Gastrocnemius medialis (tissue), 4 donors: Measurements from ENCODE around the gene SEC11A. TPM values are rescaled to one million over a fixed set of nuclear protein-coding genes. Genes with fewer than 3 reads are reported as not detected.

Experiments used
- ATAC-seq, 2 donors: fragments of 150-250 bp; one replicate each; pipeline ENCODE4 v1.9.1; 2016
- DNase-seq, 2 donors: peaks; one replicate each; pipeline ENCODE4 v3.0.0-alpha.2; 2019
- H3K27ac ChIP-seq, 4 donors: fragments of 200-600 bp; sonication (generic); 1 replicate in 1 of 4; 2 replicates in 3 of 4; pipeline ENCODE4 v1.5.1; 2016 to 2018; ENCODE audit warnings: mild to moderate bottlenecking in 2 of 4, moderate library complexity in 1 of 4
- H3K27me3 ChIP-seq, 3 donors: fragments of 200-600 bp; sonication (generic) in 2 of 3; 1 replicate in 1 of 3; 2 replicates in 2 of 3; pipeline versions ENCODE4 v1.5.1 to v1.6.0; 2016 to 2019; ENCODE audit warnings: mild to moderate bottlenecking in 1 of 3, moderate library complexity in 1 of 3
- H3K36me3 ChIP-seq, 2 donors: fragments of 200-600 bp; sonication (generic) in 1 of 2; one replicate each; pipeline ENCODE4 v1.5.1; 2017 to 2018
- H3K4me1 ChIP-seq, 2 donors: fragments of 200-600 bp; sonication (generic) in 1 of 2; one replicate each; pipeline ENCODE4 v1.5.1; 2016 to 2017; ENCODE audit warnings: mild to moderate bottlenecking in 2 of 2
- H3K4me3 ChIP-seq, 4 donors: fragments of 200-600 bp; sonication (generic) in 3 of 4; 1 replicate in 1 of 4; 2 replicates in 3 of 4; pipeline ENCODE4 v1.5.1; 2016 to 2019; ENCODE audit warnings: mild to moderate bottlenecking in 2 of 4
- H3K9me3 ChIP-seq, 3 donors: fragments of 200-600 bp; sonication (generic) in 2 of 3; 1 replicate in 1 of 3; 2 replicates in 2 of 3; pipeline ENCODE4 v1.5.1; 2016 to 2019
- POLR2A ChIP-seq, 2 donors: fragments of 450-650 bp; IDR thresholded peaks; one replicate each; pipeline ENCODE4 v1.6.1; 2017; ENCODE audit warnings: antibody characterized with exemption in 2 of 2, mild to moderate bottlenecking in 2 of 2, moderate library complexity in 2 of 2
- in situ Hi-C, 4 donors: fragments of 200-750 bp; cut with MboI; loops; one replicate each; pipeline versions ENCODE4 v1.15.0 to v1.8.0; 2017; ENCODE audit warnings: low sequenced_read_pairs in 4 of 4
- intact Hi-C: fragments of 100-400 bp; cut with DNase I; formaldehyde crosslinking; loops from one replicate; pipeline ENCODE4 v1.15.1; 2023; ENCODE audit warnings: low total_unique reads
- total RNA-seq, 4 donors: library from RNA; depleted of rRNA; stranded (reverse); fragments of >200 nt; gene quantifications; one replicate each; pipeline versions ENCODE4 v1.1.0 to v1.2.3, GENCODE V29; 2016
- TF ChIP-seq, protein P1 (sequence below), 5 experiments: fragments of 450-650 bp in 3 of 5; fragments of 200-600 bp in 2 of 5; sonication (generic) in 2 of 5; IDR thresholded peaks in 4 of 5; conservative IDR thresholded peaks in 1 of 5; 1 replicate in 4 of 5; 2 replicates in 1 of 5; pipeline ENCODE4 v1.5.1; 2016 to 2019; ENCODE audit warnings: antibody characterized with exemption in 5 of 5, mild to moderate bottlenecking in 3 of 5, moderate library complexity in 3 of 5

Gene SEC11A
- total RNA-seq, 4 donors from 2014 or later = 90.2 to 127 (median 118) TPM

DNA sequence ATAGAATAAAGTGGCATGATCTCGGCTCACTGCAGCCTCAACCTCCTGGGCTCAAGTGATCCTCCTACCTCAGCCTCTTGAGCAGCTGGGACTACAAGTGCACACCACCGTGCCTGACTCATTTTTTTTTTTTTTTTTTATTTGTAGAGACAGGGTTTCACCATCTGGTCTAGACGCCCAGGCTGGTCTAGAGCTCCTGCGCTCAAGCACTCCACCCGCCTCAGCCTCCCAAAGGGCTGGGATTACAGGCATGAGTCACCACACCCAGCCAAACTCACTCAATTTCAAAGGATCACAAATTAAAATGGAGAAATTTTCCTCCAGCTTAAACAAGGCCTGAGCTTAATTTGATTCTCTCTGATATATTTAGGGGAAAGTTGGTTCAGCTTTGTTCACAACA is 30.6 kb downstream of the SEC11A start:
- Histone ChIP-seq H3K4me3 (no peak overlapping the region), H3K4me1 (no peaks in the 10 kb centered on the region), H3K9me3 (no peaks in the 10 kb centered on the region), H3K36me3 (peaks cover 0 to 51% of the 10 kb centered on the region in 2 donors), H3K27me3 (no peaks in the 10 kb centered on the region), H3K27ac (no peak overlapping the region)
- intact Hi-C loops (no loop called here), in situ Hi-C loops (no loop called here)
- TF ChIP-seq POLR2A (IDR thresholded peaks at IDR 0.05) = no peak
- TF ChIP-seq, protein P1, sequence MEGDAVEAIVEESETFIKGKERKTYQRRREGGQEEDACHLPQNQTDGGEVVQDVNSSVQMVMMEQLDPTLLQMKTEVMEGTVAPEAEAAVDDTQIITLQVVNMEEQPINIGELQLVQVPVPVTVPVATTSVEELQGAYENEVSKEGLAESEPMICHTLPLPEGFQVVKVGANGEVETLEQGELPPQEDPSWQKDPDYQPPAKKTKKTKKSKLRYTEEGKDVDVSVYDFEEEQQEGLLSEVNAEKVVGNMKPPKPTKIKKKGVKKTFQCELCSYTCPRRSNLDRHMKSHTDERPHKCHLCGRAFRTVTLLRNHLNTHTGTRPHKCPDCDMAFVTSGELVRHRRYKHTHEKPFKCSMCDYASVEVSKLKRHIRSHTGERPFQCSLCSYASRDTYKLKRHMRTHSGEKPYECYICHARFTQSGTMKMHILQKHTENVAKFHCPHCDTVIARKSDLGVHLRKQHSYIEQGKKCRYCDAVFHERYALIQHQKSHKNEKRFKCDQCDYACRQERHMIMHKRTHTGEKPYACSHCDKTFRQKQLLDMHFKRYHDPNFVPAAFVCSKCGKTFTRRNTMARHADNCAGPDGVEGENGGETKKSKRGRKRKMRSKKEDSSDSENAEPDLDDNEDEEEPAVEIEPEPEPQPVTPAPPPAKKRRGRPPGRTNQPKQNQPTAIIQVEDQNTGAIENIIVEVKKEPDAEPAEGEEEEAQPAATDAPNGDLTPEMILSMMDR (IDR thresholded peaks at IDR 0.05 in 4 of 5, conservative IDR thresholded peaks at IDR 0.05 in 1 of 5) = no peak
- peak in 1 of 2 donors; percentile 39 for ATAC-seq
- DNase-seq = peak in 1 of 2 donors; percentile 55

DNA sequence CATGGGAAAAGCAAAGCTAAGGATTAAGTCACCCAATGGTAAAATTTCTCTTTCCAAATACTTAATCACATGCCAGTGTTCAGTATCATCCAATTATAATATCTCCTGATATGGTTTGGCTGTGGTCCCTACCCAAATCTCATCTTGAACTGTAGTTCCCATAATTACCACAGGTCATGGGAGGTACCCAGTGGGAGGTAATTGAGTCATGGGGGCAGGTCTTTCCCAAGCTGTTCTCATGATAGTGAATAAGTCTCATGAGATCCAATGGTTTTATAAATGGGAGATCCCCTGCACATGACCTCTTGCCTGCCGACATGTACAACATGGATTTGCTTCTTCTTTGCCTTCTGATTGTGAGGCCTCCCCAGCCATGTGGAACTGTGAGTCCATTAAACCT is 31.8 kb downstream of the SEC11A start:
- Histone ChIP-seq H3K4me3 (no peak overlapping the region), H3K27ac (no peak overlapping the region), H3K27me3 (no peaks in the 10 kb centered on the region), H3K4me1 (no peaks in the 10 kb centered on the region), H3K9me3 (no peaks in the 10 kb centered on the region), H3K36me3 (peaks cover 0 to 52% of the 10 kb centered on the region in 2 donors)
- DNase-seq = no peak
- TF ChIP-seq POLR2A (IDR thresholded peaks at IDR 0.05) = no peak
- TF ChIP-seq, protein P1 (IDR thresholded peaks at IDR 0.05 in 4 of 5, conservative IDR thresholded peaks at IDR 0.05 in 1 of 5) = no peak
- in situ Hi-C loops = no loop called here
- intact Hi-C loops = no loop called here
- no peak for ATAC-seq

DNA sequence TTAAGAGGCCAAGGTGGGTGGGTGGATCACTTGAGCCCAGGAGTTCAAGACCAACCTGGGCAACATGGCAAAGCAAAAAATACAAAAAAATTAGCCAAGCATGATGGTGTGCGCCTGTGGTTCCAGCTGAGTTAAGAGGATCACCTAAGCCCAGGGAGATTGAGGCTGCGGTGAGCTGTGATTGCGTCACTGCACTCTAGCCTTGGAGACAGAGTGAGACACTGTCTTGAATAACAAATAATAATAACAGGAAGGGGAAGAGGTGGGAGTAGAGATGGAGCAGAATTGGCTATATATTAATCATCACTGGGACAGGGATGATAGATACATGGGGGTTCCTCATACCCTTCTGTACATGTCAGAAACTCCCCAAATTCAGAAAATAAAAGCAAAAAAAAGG is 34.1 kb downstream of the SEC11A start:
- Histone ChIP-seq H3K27me3 (no peaks in the 10 kb centered on the region), H3K9me3 (no peaks in the 10 kb centered on the region), H3K36me3 (peaks cover 0 to 36% of the 10 kb centered on the region in 2 donors), H3K4me1 (no peaks in the 10 kb centered on the region), H3K4me3 (no peak overlapping the region), H3K27ac (no peak overlapping the region)
- intact Hi-C loops = no loop called here
- in situ Hi-C loops = no loop called here
- DNase-seq (no peak), ATAC-seq (no peak)
- TF ChIP-seq, protein P1 (IDR thresholded peaks at IDR 0.05 in 4 of 5, conservative IDR thresholded peaks at IDR 0.05 in 1 of 5) = no peak
- no peak for TF ChIP-seq POLR2A (IDR thresholded peaks at IDR 0.05)

DNA sequence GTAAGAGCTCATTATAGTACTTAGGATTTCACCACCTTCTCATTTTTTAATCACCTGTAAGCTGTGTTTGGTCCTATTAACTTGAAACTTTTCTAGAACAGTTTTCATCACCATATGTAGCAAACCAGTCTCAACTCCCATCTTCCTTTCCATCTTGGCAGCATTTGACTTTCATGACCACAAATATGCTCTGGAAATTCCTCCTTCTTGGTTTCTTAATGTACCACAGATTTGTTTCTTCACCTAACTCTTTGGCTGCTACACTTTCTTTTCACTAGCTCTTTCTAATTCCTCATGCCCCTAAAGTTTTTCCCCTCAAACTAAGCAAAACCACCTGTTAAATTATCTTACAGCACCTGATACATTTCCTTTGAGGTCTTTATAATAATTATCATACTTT is 44.7 kb downstream of the SEC11A start:
- Histone ChIP-seq H3K4me1 (no peaks in the 10 kb centered on the region), H3K36me3 (peaks cover 2 to 44% of the 10 kb centered on the region in 2 donors), H3K4me3 (no peak overlapping the region), H3K27me3 (no peaks in the 10 kb centered on the region), H3K27ac (no peak overlapping the region), H3K9me3 (no peaks in the 10 kb centered on the region)
- intact Hi-C loops (no loop called here), in situ Hi-C loops (no loop called here)
- ATAC-seq (no peak), DNase-seq (no peak)
- TF ChIP-seq POLR2A (IDR thresholded peaks at IDR 0.05) = no peak
- TF ChIP-seq, protein P1 (IDR thresholded peaks at IDR 0.05 in 4 of 5, conservative IDR thresholded peaks at IDR 0.05 in 1 of 5) = no peak

DNA sequence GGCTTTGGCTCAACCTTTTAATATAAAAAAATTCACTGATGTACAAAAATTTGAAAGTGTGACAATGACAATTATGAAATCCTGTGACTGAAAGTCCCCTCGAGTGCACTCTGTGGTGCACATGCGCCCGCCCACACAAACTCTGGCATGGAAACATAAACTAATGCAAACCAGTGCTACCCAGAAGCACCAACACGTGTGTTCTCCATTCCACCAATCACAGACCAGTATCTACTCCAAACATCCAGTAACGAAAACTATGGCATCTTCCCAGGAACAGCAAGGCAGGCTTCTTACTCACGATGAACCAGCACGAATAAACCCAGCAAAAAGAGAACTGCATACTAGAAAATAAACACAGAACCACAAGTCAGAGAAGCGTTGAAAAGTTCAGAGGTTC is 46.2 kb downstream of the SEC11A start:
- TF ChIP-seq, protein P1 (IDR thresholded peaks at IDR 0.05 in 4 of 5, conservative IDR thresholded peaks at IDR 0.05 in 1 of 5) = no peak
- TF ChIP-seq POLR2A (IDR thresholded peaks at IDR 0.05) = no peak
- in situ Hi-C loops = no loop called here
- Histone ChIP-seq H3K36me3 (peaks cover 0 to 51% of the 10 kb centered on the region in 2 donors), H3K9me3 (no peaks in the 10 kb centered on the region), H3K4me3 (no peak overlapping the region), H3K27me3 (no peaks in the 10 kb centered on the region), H3K27ac (no peak overlapping the region), H3K4me1 (no peaks in the 10 kb centered on the region)
- DNase-seq = no peak
- intact Hi-C loops = no loop called here
- no peak for ATAC-seq
